Liver (tissue), 3 donors: ENCODE measurements around the gene TMCO4.

ENCODE experiments used
- EGR1 ChIP-seq, 2 donors: IDR thresholded peaks; 2 replicates each; pipeline ENCODE4 v1.6.1; 2016 to 2018; ENCODE audit warnings: antibody characterized with exemption in 2 of 2, low read depth in 2 of 2
- TAF1 ChIP-seq: conservative IDR thresholded peaks from 2 replicates; pipeline ENCODE4 v1.6.1; 2016; ENCODE audit warnings: antibody characterized with exemption, mild to moderate bottlenecking
- YY1 ChIP-seq: IDR thresholded peaks from 2 replicates; pipeline ENCODE4 v1.6.1; 2016; ENCODE audit warnings: antibody characterized with exemption, mild to moderate bottlenecking
- TF ChIP-seq, protein P1 (sequence below): fragments of 150-350 bp; IDR thresholded peaks from 2 replicates; pipeline ENCODE4 v1.5.1; 2017; ENCODE audit warnings: improper control_type of control experiment, low read depth, low read length; ENCODE audit not compliant: missing input control
- donor health status: healthy.
- donor health status: healthy.

DNA sequence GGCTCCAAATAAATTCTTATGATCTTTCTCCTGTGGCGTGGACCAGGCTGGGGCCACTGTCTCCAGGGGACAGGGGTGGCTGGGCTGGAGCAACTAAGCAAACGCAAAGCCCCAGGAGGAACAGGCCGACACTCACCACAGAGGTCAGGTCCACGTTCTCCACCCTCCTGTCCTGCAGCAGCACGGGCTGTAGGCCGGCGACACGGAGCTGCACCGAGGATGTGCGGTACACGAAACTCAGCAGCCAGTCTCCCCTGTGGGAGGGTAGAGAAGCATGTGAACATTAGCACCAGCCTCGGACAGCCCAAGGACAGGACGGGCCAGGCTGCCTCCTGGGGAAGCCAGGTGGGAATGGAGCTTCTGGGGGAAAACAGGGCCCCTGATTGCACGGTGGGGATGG, 105.4 kb downstream of the TMCO4 start:
- TF ChIP-seq, protein P1, sequence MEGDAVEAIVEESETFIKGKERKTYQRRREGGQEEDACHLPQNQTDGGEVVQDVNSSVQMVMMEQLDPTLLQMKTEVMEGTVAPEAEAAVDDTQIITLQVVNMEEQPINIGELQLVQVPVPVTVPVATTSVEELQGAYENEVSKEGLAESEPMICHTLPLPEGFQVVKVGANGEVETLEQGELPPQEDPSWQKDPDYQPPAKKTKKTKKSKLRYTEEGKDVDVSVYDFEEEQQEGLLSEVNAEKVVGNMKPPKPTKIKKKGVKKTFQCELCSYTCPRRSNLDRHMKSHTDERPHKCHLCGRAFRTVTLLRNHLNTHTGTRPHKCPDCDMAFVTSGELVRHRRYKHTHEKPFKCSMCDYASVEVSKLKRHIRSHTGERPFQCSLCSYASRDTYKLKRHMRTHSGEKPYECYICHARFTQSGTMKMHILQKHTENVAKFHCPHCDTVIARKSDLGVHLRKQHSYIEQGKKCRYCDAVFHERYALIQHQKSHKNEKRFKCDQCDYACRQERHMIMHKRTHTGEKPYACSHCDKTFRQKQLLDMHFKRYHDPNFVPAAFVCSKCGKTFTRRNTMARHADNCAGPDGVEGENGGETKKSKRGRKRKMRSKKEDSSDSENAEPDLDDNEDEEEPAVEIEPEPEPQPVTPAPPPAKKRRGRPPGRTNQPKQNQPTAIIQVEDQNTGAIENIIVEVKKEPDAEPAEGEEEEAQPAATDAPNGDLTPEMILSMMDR, result no peak
- TF ChIP-seq EGR1 (IDR thresholded peaks at IDR 0.05; ENCODE audit: low read depth in 2 of 2), result no peak
- TF ChIP-seq YY1, result no peak
- TF ChIP-seq TAF1, result no peak
